Mucosa of rectum (tissue), 2 donors: ENCODE measurements around the gene MTG2.

Source experiments
- H3K27ac ChIP-seq, 2 donors: one replicate each; pipeline ENCODE4 v1.7.0; 2013; ENCODE audit warnings: inconsistent platforms in 2 of 2, low read depth in 2 of 2, low read length in 2 of 2
- H3K27me3 ChIP-seq, 2 donors: one replicate each; pipeline ENCODE4 v1.7.0; 2013; ENCODE audit warnings: low read length in 2 of 2; ENCODE audit not compliant: control insufficient read depth in 2 of 2, insufficient read depth in 2 of 2
- H3K36me3 ChIP-seq, 2 donors: one replicate each; pipeline ENCODE4 v1.7.0; 2013; ENCODE audit warnings: low read length in 2 of 2; ENCODE audit not compliant: control insufficient read depth in 2 of 2, insufficient read depth in 2 of 2
- H3K4me1 ChIP-seq, 2 donors: one replicate each; pipeline ENCODE4 v1.7.0; 2013; ENCODE audit warnings: low read length in 2 of 2, mild to moderate bottlenecking in 1 of 2; ENCODE audit not compliant: control insufficient read depth in 2 of 2, insufficient read depth in 2 of 2
- H3K4me3 ChIP-seq, 2 donors: one replicate each; pipeline ENCODE4 v1.7.0; 2013; ENCODE audit warnings: low read length in 2 of 2
- H3K9ac ChIP-seq, 2 donors: one replicate each; pipeline ENCODE4 v1.7.0; 2013; ENCODE audit warnings: low read length in 2 of 2, low read depth in 1 of 2, mild to moderate bottlenecking in 1 of 2
- H3K9me3 ChIP-seq, 2 donors: one replicate each; pipeline ENCODE4 v1.7.0; 2013; ENCODE audit warnings: low read length in 2 of 2; ENCODE audit not compliant: control insufficient read depth in 2 of 2
- donor health status: healthy.
- donor health status: Normal muscosa, but diverticular disease.

The MTG2 gene

DNA sequence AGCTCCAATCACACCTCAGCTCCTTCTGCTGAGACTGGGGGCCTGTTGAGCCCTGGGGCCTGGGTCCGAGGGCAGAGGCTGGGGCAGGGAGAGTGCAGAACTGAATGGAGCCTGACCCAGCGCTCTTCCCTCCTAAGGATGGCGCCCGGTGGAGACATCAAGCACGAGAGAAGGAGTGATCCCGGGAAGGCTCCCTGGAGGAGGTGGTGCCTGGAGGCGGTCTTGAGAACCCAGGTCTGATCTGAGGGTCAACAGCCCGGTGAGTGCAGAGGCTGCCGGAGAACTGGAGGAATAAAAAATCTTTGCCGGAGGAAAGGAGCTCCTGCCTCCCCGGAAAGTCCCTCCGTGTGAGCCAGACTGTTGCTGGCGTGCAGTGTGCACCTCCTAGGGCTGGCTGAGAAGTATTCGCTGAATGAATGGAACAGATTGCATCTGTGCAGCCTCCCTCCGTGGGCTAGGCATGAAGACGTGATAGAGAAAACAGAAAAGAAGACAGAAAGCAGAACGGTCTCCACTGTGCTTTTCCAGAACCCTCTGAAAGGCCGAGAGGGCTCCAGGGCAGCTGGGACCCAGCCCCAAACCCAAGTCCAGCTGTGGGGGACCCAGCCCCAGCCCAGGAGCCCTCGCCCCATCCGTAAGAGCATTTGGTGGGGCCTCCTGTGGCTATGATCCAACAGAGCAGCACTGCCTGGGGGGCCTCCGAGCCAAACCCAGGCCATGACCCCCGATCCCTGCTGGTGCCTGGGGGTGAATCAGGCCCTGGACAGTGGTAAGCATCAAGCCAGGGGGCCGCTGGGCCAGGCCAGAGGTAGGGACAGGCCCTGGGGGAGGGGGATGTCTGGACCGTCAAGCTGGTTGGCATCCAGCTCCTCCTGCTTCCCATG, 44.1 kb downstream of the MTG2 start:
- Histone ChIP-seq H3K36me3 (no peaks in the 10 kb centered on the region), H3K27me3 (peaks cover 8 to 16% of the 10 kb centered on the region in 2 donors), H3K27ac (no peak overlapping the region), H3K9ac (no peak overlapping the region), H3K4me3 (no peak overlapping the region), H3K9me3 (no peaks in the 10 kb centered on the region), H3K4me1 (peaks cover 3% of the 10 kb centered on the region in 2 donors)

DNA sequence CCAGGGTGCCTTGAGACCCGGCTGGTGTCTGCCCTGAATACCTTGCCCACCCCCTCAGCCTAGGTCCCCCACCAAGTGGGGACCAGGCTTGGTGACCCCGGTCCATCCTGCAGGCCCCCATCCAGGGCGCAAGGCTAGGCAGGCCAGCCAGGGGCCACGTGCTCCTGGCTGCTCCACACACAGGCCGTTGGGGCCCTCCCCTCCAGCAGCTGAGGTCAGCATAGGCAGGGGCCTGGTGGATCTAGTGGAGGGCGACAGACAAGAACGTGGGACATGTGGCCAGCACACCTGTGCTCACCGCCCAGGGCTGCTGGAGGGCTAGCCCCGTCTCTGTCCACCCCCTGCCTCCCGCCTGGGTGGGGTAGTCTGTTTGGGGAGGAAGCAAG, 44.8 kb downstream of the MTG2 start:
- Histone ChIP-seq H3K27me3 (peaks cover 6 to 16% of the 10 kb centered on the region in 2 donors), H3K4me1 (peaks cover 3% of the 10 kb centered on the region in 2 donors), H3K4me3 (no peak overlapping the region), H3K36me3 (no peaks in the 10 kb centered on the region), H3K9me3 (no peaks in the 10 kb centered on the region), H3K9ac (no peak overlapping the region), H3K27ac (no peak overlapping the region)

- Histone ChIP-seq H3K27me3 (peaks cover 4 to 10% of the 10 kb centered on the region in 2 donors), H3K9ac (no peak overlapping the region), H3K4me3 (no peak overlapping the region), H3K27ac (no peak overlapping the region), H3K4me1 (peaks cover 3% of the 10 kb centered on the region in 2 donors), H3K36me3 (no peaks in the 10 kb centered on the region), H3K9me3 (no peaks in the 10 kb centered on the region)
Observed at GRCh38 chr20:62227977-62228958, 45.4 kb downstream of the MTG2 start.

DNA sequence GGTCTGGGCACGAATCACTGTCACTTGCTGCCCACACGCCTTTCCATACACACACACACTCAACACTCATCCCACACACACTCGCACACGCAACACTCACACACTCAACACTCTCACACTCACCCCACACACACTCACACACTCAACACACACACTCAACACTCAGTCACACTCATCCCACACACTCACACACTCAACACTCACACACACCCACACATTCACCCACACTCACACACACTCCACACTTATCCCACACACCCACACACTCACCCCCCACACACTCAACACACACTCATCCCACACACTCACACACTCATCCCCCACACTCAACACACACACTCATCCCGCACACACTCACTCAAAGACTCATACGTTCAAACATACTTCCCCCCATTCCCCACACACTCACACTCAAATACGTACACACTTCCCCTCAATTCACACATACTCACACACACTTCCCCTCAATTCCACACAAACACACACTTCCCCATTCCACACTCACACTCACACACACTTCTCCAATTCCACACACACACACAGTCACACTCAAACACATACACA, 46.2 kb downstream of the MTG2 start:
- Histone ChIP-seq H3K4me3 (no peak overlapping the region), H3K9ac (no peak overlapping the region), H3K27ac (no peak overlapping the region), H3K27me3 (peaks cover 4 to 8% of the 10 kb centered on the region in 2 donors), H3K9me3 (no peaks in the 10 kb centered on the region), H3K36me3 (no peaks in the 10 kb centered on the region), H3K4me1 (peaks cover 3% of the 10 kb centered on the region in 2 donors)

- H3K9me3 ChIP-seq, result no peaks in the 10 kb centered on the region
- H3K4me1 ChIP-seq, result peaks cover 3% of the 10 kb centered on the region in 2 donors
- H3K9ac ChIP-seq, result no peak overlapping the region
- H3K36me3 ChIP-seq, result no peaks in the 10 kb centered on the region
- no peak overlapping the region for H3K4me3 ChIP-seq
- peaks cover 4 to 8% of the 10 kb centered on the region in 2 donors for H3K27me3 ChIP-seq
- H3K27ac ChIP-seq, result no peak overlapping the region
Observed at GRCh38 chr20:62229667-62230066, 46.8 kb downstream of the MTG2 start.

DNA sequence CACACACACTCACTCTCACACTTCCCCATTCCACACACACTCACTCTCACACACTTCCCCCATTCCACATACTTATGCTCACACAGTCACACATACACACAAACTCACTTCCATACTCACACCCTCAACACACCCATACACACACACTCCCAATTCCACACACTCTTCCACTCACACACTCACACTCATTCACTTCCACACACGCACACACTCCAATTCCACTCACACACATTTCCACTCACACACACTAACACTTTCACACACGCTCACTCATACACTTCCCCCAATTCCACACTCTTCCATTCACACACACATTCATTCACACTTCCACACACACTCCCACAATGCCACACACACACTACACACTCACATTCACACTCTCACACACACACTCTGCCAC, 47.4 kb downstream of the MTG2 start:
- H3K9ac ChIP-seq, result no peak overlapping the region
- H3K4me3 ChIP-seq, result no peak overlapping the region
- H3K27me3 ChIP-seq, result peaks cover 4 to 5% of the 10 kb centered on the region in 2 donors

DNA sequence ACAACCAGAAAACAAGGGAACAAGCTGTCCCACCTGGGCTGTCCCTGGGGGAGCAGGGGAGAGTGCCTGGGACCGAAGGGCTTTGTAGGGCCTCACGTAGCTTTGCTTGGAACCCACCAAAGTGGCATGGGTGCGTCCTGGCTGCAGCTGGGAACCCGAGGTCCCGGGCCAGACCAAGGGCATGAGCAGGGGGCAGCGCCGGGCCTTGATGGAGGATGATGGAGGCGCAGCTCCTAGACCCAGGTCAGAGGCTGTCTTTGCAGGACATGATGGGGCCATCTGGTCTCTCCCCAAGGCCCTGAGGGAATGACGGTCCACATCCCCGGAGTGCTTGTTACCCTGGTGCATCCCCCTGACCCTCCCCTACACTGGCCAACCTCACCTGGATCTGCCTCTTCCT, 47.9 kb downstream of the MTG2 start:
- H3K27ac ChIP-seq, result no peak overlapping the region
- peaks cover 3% of the 10 kb centered on the region in 2 donors for H3K4me1 ChIP-seq
- H3K9ac ChIP-seq, result no peak overlapping the region
- no peaks in the 10 kb centered on the region for H3K36me3 ChIP-seq
- H3K27me3 ChIP-seq, result peaks cover 2 to 5% of the 10 kb centered on the region in 2 donors
- no peak overlapping the region for H3K4me3 ChIP-seq
- H3K9me3 ChIP-seq, result no peaks in the 10 kb centered on the region

More for the DNA sequence above, 47.4 kb downstream of the MTG2 start:
- no peaks in the 10 kb centered on the region for H3K36me3 ChIP-seq
- no peak overlapping the region for H3K27ac ChIP-seq
- H3K4me1 ChIP-seq, result peaks cover 3% of the 10 kb centered on the region in 2 donors
- H3K9me3 ChIP-seq, result no peaks in the 10 kb centered on the region

DNA sequence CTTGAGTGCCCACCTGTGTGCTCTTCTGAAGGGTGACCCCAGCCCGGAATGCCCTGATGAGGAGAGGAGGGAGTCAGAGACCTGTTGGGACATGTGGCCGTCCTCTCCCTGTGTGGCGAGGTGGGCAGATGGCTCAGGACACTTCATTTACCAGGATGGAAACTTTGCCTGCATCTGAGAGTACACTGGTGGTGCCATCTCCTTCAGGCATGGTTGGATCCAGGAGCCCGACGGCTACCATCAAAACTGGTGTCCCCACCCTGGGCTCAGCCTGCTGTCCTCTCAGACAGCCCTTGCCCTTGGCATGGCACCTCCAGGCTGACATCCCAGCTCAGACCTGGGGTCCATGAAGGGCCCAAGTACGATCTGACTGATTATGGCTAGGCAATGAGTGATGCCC, 48.5 kb downstream of the MTG2 start:
- Histone ChIP-seq H3K9ac (no peak overlapping the region), H3K36me3 (no peaks in the 10 kb centered on the region), H3K4me1 (peaks cover 3% of the 10 kb centered on the region in 2 donors), H3K9me3 (no peaks in the 10 kb centered on the region), H3K4me3 (no peak overlapping the region), H3K27me3 (peaks cover 0 to 2% of the 10 kb centered on the region in 2 donors), H3K27ac (no peak overlapping the region)

DNA sequence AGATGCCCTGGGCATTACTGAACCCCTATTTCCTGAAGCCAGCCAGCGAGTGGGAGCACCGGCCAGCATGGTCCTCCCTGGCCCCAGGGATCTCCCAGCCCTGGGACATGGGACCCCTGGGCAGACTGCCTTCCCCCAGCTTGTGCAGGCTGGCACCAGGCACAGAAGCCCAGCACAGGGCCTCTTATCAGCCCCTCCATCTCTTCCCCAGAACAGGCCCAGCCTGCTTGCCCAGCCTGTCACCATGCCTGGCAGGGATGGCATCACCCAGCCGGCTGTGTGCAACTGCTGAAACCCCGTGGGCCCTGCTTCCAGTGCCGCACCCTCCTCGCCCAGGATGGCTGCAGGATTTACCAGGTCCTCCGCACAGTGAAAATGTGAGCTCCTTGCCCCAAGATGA, 49.4 kb downstream of the MTG2 start:
- Histone ChIP-seq H3K9ac (no peak overlapping the region), H3K36me3 (no peaks in the 10 kb centered on the region), H3K9me3 (no peaks in the 10 kb centered on the region), H3K4me3 (no peak overlapping the region), H3K27me3 (peaks cover 0 to 2% of the 10 kb centered on the region in 2 donors), H3K27ac (no peak overlapping the region), H3K4me1 (peaks cover 3 to 5% of the 10 kb centered on the region in 2 donors)
